ENCODE measurements around the gene TRAPPC10. TPM values are rescaled to one million over a fixed set of nuclear protein-coding genes. Genes with fewer than 3 reads are reported as not detected.

Gene TRAPPC10
- total and polyA plus RNA-seq, 5 donors from 2014 or later: 13.5 to 132 (median 17.9) TPM

DNA sequence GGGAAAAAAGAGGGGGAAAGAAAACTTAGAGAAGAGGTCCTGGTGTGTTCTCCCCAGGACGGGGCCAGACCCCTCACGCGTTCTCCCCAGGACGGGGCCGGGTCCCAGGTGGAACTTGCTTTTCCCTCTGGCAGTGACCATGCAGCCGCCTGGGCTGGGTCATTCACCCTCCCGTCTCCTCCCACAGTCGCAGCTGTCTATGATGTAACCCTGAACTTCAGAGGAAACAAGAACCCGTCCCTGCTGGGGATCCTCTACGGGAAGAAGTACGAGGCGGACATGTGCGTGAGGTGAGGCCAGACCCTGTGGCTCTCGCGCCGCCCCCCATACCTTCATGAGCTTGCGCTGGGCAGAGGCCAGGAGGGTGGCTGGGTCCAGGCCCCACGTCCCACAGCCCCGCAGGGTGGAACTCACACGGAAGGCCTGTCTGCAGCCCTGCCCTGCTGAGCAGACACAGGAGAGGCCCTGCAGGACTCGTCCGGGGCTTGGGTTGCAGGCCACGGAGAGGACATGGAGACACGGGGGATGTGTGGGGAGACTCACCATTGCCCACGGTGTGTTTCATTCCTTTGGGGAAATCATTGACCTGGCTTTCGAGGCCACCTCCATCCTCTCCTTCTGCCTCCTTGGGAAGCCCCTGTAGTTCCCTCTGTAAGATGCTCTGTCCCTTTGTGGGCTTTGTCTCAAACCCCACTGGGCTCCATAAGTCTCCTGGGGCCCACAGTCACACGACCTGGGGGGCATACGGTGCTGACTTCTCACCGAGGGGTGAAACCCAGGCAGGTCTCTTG lies 40.7 kb upstream of the TRAPPC10 start:
- Histone ChIP-seq H3K27me3 (ENCODE audit: control insufficient read depth, insufficient read depth, low read length) (no peaks in the 10 kb centered on the region), H3K4me3 (ENCODE audit: low read depth, low read length) (no peak overlapping the region), H3K9me3 (ENCODE audit: control insufficient read depth in 2 of 2, low read length in 2 of 2) (no peaks in the 10 kb centered on the region), H3K4me1 (ENCODE audit: control insufficient read depth, insufficient read depth, low read length, poor library complexity, severe bottlenecking) (no peaks in the 10 kb centered on the region), H3K27ac (ENCODE audit: insufficient read depth, low read length, poor library complexity, severe bottlenecking) (no peak overlapping the region), H3K36me3 (ENCODE audit: control insufficient read depth, insufficient read depth, low read length) (peaks cover 32% of the 10 kb centered on the region)
- DNase-seq (no peak), ATAC-seq (ENCODE audit: low read depth in 2 of 2) (no peak)
- H3K27me3 Mint-ChIP-seq: no peaks in the 10 kb centered on the region
- peaks cover 16% of the 10 kb centered on the region for H3K36me3 Mint-ChIP-seq
- H3K4me3 Mint-ChIP-seq: no peak overlapping the region
- H3K9me3 Mint-ChIP-seq: no peaks in the 10 kb centered on the region
- peaks cover 5 to 15% (median 8%) of the 10 kb centered on the region in 4 donors for H3K4me1 Mint-ChIP-seq
- no peak overlapping the region for H3K27ac Mint-ChIP-seq

GRCh38 chr21:43971992-43972255 lies 40.2 kb upstream of the TRAPPC10 start:
- Histone ChIP-seq H3K27me3 (ENCODE audit: control insufficient read depth, insufficient read depth, low read length) (no peaks in the 10 kb centered on the region), H3K4me3 (ENCODE audit: low read depth, low read length) (no peak overlapping the region), H3K27ac (ENCODE audit: insufficient read depth, low read length, poor library complexity, severe bottlenecking) (no peak overlapping the region), H3K4me1 (ENCODE audit: control insufficient read depth, insufficient read depth, low read length, poor library complexity, severe bottlenecking) (no peaks in the 10 kb centered on the region), H3K9me3 (ENCODE audit: control insufficient read depth in 2 of 2, low read length in 2 of 2) (no peaks in the 10 kb centered on the region), H3K36me3 (ENCODE audit: control insufficient read depth, insufficient read depth, low read length) (peaks cover 30% of the 10 kb centered on the region)
- Mint-ChIP-seq H3K4me3 (no peak overlapping the region), H3K9me3 (no peaks in the 10 kb centered on the region), H3K27ac (no peak overlapping the region), H3K36me3 (peaks cover 16% of the 10 kb centered on the region), H3K27me3 (no peaks in the 10 kb centered on the region), H3K4me1 (peaks cover 5 to 15% (median 8%) of the 10 kb centered on the region in 4 donors)
- DNase-seq: no peak
- no peak for ATAC-seq (ENCODE audit: low read depth in 2 of 2)

GRCh38 chr21:43972850-43973633 lies 39.1 kb upstream of the TRAPPC10 start:
- Mint-ChIP-seq H3K36me3 (peaks cover 11% of the 10 kb centered on the region), H3K4me1 (peaks cover 5 to 15% (median 6%) of the 10 kb centered on the region in 4 donors), H3K4me3 (no peak overlapping the region), H3K9me3 (no peaks in the 10 kb centered on the region), H3K27me3 (no peaks in the 10 kb centered on the region), H3K27ac (no peak overlapping the region)
- ATAC-seq (ENCODE audit: low read depth in 2 of 2) (no peak), DNase-seq (no peak)
- Histone ChIP-seq H3K9me3 (ENCODE audit: control insufficient read depth in 2 of 2, low read length in 2 of 2) (no peaks in the 10 kb centered on the region), H3K4me3 (ENCODE audit: low read depth, low read length) (no peak overlapping the region), H3K4me1 (ENCODE audit: control insufficient read depth, insufficient read depth, low read length, poor library complexity, severe bottlenecking) (no peaks in the 10 kb centered on the region), H3K27me3 (ENCODE audit: control insufficient read depth, insufficient read depth, low read length) (no peaks in the 10 kb centered on the region), H3K36me3 (ENCODE audit: control insufficient read depth, insufficient read depth, low read length) (peaks cover 25% of the 10 kb centered on the region), H3K27ac (ENCODE audit: insufficient read depth, low read length, poor library complexity, severe bottlenecking) (no peak overlapping the region)

- Histone ChIP-seq H3K9me3 (ENCODE audit: control insufficient read depth in 2 of 2, low read length in 2 of 2) (no peaks in the 10 kb centered on the region), H3K27me3 (ENCODE audit: control insufficient read depth, insufficient read depth, low read length) (no peaks in the 10 kb centered on the region), H3K4me1 (ENCODE audit: control insufficient read depth, insufficient read depth, low read length, poor library complexity, severe bottlenecking) (no peaks in the 10 kb centered on the region), H3K27ac (ENCODE audit: insufficient read depth, low read length, poor library complexity, severe bottlenecking) (no peak overlapping the region), H3K4me3 (ENCODE audit: low read depth, low read length) (no peak overlapping the region), H3K36me3 (ENCODE audit: control insufficient read depth, insufficient read depth, low read length) (peaks cover 28% of the 10 kb centered on the region)
- Mint-ChIP-seq H3K9me3 (no peaks in the 10 kb centered on the region), H3K4me3 (no peak overlapping the region), H3K36me3 (peaks cover 11% of the 10 kb centered on the region), H3K27ac (no peak overlapping the region), H3K4me1 (peaks cover 5 to 15% (median 6%) of the 10 kb centered on the region in 4 donors), H3K27me3 (no peaks in the 10 kb centered on the region)
- ATAC-seq (ENCODE audit: low read depth in 2 of 2) (no peak), DNase-seq (no peak)
Observed at GRCh38 chr21:43973634-43973955, 38.5 kb upstream of the TRAPPC10 start.

GRCh38 chr21:43974791-43975468 lies 37.2 kb upstream of the TRAPPC10 start:
- H3K36me3 ChIP-seq (ENCODE audit: control insufficient read depth, insufficient read depth, low read length): peaks cover 23% of the 10 kb centered on the region
- Mint-ChIP-seq H3K27ac (peak overlapping the region; percentile 2 to 83 (median 62)), H3K9me3 (no peaks in the 10 kb centered on the region), H3K27me3 (no peaks in the 10 kb centered on the region), H3K4me3 (no peak overlapping the region), H3K4me1 (peaks cover 5 to 15% (median 6%) of the 10 kb centered on the region in 4 donors), H3K36me3 (peaks cover 11% of the 10 kb centered on the region)
- H3K27ac ChIP-seq (ENCODE audit: insufficient read depth, low read length, poor library complexity, severe bottlenecking): no peak overlapping the region
- H3K4me1 ChIP-seq (ENCODE audit: control insufficient read depth, insufficient read depth, low read length, poor library complexity, severe bottlenecking): no peaks in the 10 kb centered on the region
- ATAC-seq (ENCODE audit: low read depth in 2 of 2) (peak in 1 of 2 donors; percentile 16), DNase-seq (no peak)
- no peak overlapping the region for H3K4me3 ChIP-seq (ENCODE audit: low read depth, low read length)
- no peaks in the 10 kb centered on the region for H3K9me3 ChIP-seq (ENCODE audit: control insufficient read depth in 2 of 2, low read length in 2 of 2)
- H3K27me3 ChIP-seq (ENCODE audit: control insufficient read depth, insufficient read depth, low read length): no peaks in the 10 kb centered on the region

DNA sequence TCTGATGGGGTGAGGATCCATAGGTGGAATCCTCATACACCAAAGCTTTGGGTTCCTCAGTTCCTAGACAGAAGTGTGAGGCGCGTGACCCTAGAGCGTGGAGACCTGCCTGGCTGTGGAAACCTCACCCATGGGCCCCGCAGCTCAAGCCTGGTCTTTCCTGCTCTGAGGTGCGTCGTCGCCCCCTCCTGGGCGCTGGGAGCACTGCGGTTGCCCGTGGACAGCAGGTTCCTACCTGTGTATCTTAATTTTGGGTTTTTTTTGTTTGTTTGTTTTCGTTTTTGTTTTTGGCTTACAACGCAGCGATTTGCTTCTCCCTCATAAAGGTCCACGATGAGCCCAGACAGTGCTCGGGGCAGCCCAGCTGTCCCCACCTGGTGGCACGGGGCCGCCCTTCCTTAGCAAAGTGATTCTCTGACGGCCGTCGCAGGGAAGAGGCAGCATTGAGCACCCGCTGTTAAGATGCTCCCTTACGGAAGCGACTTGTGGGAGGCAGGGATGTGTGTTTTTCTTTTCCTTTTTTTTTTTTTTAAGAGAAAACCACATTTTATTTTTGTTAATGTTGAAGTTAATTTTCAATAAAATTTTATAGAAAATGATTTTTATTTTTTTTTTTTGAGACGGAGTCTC lies 36.5 kb upstream of the TRAPPC10 start:
- peaks cover 5 to 15% (median 6%) of the 10 kb centered on the region in 4 donors for H3K4me1 Mint-ChIP-seq
- Histone ChIP-seq H3K27me3 (ENCODE audit: control insufficient read depth, insufficient read depth, low read length) (no peaks in the 10 kb centered on the region), H3K9me3 (ENCODE audit: control insufficient read depth in 2 of 2, low read length in 2 of 2) (no peaks in the 10 kb centered on the region), H3K4me3 (ENCODE audit: low read depth, low read length) (no peak overlapping the region), H3K36me3 (ENCODE audit: control insufficient read depth, insufficient read depth, low read length) (peaks cover 18% of the 10 kb centered on the region), H3K27ac (ENCODE audit: insufficient read depth, low read length, poor library complexity, severe bottlenecking) (no peak overlapping the region), H3K4me1 (ENCODE audit: control insufficient read depth, insufficient read depth, low read length, poor library complexity, severe bottlenecking) (no peaks in the 10 kb centered on the region)
- no peaks in the 10 kb centered on the region for H3K27me3 Mint-ChIP-seq
- H3K27ac Mint-ChIP-seq: peak overlapping the region; percentile 60 to 83 (median 62)
- DNase-seq: peak; percentile 66 to 85 (median 79)
- peak; percentile 82 to 89 for ATAC-seq (ENCODE audit: low read depth in 2 of 2)
- H3K4me3 Mint-ChIP-seq: no peak overlapping the region
- peaks cover 11% of the 10 kb centered on the region for H3K36me3 Mint-ChIP-seq
- H3K9me3 Mint-ChIP-seq: no peaks in the 10 kb centered on the region

DNA sequence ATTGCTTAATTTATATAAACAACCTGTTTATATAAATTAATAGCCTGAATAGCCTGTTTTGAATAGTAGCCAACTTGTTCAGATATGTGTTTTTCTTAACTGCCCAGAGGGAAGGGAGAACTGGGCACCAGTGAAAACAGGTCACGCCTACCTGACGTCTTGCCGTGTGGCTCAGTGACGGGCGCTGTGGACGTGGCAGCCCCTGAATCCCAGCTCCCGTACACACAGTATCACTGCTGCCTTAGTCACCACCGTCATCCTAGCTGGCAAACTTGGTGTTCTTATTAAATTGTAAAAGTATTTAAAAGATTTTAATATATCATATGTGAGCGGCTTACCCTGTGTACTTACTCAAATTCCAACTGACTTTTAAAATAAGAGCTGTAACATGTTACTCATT lies 35.4 kb upstream of the TRAPPC10 start:
- H3K27ac ChIP-seq (ENCODE audit: insufficient read depth, low read length, poor library complexity, severe bottlenecking): no peak overlapping the region
- H3K9me3 Mint-ChIP-seq: no peaks in the 10 kb centered on the region
- no peak for DNase-seq
- H3K27me3 Mint-ChIP-seq: no peaks in the 10 kb centered on the region
- H3K36me3 Mint-ChIP-seq: peaks cover 10% of the 10 kb centered on the region
- no peaks in the 10 kb centered on the region for H3K4me1 ChIP-seq (ENCODE audit: control insufficient read depth, insufficient read depth, low read length, poor library complexity, severe bottlenecking)
- peaks cover 5 to 15% (median 6%) of the 10 kb centered on the region in 4 donors for H3K4me1 Mint-ChIP-seq
- no peak overlapping the region for H3K27ac Mint-ChIP-seq
- no peaks in the 10 kb centered on the region for H3K27me3 ChIP-seq (ENCODE audit: control insufficient read depth, insufficient read depth, low read length)
- peaks cover 18% of the 10 kb centered on the region for H3K36me3 ChIP-seq (ENCODE audit: control insufficient read depth, insufficient read depth, low read length)
- ATAC-seq (ENCODE audit: low read depth in 2 of 2): no peak
- H3K4me3 Mint-ChIP-seq: no peak overlapping the region
- H3K9me3 ChIP-seq (ENCODE audit: control insufficient read depth in 2 of 2, low read length in 2 of 2): no peaks in the 10 kb centered on the region
- H3K4me3 ChIP-seq (ENCODE audit: low read depth, low read length): no peak overlapping the region
